ENCODE measurements around the gene FCRL3.

FCRL3 gene

DNA sequence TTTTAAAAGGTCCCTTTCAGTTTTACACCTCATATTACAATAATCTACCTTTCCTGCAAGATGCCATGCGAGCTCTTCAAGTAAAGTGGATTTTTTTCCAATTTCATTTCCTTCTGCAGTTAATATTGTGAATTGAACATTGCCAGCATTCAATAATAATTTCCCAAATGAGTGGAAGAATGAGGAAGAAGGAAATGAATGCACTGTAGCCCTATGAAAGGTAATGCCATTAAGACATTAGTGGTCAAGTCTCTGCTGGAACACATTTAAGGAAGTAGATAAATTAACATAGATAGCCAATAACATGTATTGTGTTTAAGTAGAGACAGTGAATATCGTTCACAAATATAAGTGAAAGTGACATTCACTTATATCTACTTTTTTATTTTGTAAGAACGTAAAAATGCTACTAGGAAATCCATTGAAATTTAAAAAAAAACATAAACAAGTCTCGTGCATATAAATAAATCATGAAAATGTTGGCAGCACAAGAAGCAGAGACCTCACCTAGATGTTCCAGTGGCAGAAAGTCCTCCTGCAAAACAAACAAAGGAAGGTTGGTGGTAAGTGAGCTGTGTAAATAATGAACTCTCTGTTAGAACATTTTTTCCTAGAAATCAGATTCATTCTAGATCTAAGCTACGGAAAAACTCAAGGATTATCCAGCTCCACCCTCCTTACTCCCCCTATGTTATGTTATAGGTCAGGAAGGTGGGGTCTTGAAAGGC lies 17.7 kb downstream of the FCRL3 start:
- no peak for DNase-seq

DNA sequence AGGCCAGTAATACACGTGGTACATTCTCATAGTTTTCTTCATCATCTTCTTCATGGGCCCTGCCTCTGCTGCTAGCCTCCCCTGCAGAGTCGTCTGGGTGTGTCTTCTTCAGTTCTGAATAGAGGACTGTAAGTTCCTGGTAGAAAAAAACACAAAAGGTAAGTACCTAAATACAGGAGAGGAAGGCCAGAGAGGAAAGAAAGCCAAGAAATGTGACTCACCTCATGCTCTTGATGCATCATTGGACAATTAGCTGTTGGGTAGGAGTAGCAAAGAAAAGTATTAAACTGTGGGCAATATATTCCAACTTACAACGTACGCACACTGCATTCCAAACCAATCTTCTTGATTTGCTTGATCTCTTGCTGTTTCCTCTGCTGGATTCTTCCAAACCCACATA lies 21.8 kb downstream of the FCRL3 start:
- DNase-seq, result no peak

DNA sequence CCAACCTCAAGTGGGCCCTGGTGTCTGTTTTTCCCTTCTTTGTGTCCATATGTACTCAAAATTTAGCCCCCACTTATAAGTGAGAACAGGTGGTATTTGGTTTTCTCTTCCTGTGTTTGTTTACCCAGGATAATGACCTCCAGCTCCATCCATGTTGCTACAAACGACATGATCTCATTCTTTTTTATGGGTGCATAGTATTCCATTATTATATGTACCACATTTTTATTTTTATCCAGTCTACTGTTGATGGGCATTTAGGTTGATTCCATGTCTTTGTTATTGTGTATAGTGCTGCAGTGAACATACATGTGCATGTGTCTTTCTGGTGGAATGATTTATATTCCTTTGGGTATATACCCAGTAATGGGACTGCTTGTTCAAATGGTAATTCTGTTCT lies 27.6 kb downstream of the FCRL3 start:
- DNase-seq, result no peak

DNA sequence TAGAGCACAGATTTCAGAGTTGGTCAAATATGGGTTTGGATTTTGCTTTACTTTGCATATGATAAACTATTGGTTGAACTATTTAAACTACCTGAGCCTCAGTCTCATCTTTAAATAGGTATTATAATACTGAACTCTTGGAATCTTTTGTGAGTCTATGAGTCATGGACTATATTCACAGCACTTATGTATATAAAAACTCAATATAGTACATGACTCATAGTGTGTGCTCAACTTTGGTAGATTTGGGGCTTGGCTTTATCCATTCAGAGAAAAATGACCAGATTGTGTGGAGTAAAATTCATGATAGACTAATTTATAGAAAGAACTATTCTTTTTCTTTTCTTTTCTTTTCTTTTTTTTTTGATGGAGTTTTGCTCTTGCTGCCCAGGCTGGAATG lies 28.7 kb downstream of the FCRL3 start:
- DNase-seq, result no peak

DNA sequence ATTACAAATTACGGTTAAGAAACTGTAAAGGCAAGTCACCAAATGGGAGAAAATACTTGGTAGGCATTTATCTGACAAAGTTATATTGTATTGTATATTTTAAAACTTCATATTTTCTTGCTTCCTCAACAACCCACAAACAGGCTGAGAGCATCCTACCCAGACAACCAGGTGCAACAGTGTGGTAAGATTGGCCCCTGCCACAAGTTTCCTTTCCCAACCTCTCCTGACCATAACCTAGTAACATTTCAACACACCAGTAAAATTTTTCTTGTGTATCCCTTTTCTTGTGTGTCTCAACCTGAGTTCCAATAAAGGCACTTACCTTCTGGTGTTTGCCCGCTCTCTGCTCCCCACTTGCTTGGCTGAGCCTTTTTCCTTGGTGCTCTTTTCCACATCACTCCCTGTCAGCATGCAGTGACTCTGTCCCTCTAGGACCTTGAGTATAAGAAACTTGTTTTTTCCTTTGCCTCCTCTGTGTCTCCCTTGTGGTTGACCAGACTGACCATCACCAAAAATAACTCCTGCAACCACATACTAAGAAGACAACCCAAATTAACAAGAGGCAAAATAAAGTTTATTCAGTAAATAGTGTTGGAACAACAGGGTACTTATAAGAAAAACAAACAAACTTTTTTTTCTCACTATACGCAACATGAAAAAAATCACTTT lies 40.9 kb downstream of the FCRL3 start:
- DNase-seq, result no peak

DNA sequence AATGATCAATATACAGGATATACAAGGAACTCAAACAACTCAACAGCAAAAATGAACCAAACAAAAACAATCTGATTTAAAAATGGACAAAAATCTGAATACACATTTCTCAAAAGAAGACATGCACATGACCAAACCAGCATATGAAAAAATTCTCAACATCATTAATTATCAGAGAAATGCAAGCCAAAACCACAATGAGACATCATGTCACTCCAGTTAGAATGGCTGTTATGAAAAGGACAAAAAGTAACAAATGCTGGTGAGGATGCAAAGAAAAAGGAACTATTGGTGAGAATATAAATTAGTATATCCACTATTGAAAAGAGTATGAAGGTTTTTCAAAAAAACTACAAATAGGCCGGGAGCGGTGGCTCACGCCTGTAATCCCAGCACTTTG lies 42.0 kb downstream of the FCRL3 start:
- DNase-seq, result no peak

DNA sequence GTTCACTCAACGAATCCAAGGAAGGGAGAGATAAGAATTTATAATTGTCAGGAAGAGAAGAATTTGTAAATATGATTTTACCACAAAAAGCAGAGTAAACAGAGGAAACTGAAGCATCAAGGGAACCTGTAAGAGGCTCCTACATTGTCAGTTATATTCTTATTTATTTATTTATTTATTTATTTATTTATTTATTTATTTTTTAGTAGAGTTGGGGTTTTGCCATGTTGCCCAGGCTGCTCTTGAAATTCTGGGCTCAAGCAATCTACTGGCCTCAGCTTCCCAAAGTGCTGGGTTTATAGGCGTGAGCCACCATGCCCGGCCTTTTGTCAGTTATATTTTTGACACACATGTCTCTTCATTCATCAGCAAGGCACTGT lies 47.1 kb downstream of the FCRL3 start:
- no peak for DNase-seq

DNA sequence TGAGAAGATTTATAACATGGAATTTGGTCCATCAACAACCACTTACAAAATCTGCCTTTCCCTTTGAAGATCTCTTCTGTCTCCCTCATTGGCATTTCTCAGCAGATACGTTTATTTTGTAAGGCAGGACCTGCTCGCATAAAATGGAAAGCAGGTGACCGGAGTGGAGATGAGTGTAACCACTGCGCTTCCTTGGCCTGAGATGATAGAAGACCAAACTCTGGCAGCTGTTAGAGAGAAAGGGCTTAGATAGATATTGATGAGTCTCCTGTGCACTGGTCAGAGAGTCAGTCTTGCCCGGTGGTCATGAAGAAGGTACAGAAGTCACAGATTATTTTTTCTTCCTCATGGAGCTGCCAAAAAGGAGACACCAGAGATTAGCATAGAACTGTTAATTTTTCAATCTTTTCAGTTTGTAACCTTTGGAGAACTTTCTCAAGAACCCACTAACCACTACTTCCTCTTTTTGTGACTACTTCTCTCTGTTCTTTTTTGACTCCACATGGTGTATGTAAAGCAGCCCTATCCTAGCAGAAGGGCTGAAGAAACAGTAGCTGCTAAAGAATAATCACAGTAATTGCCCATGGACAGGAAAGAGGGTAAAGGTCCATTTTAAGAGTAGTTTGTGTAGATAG lies 47.6 kb downstream of the FCRL3 start:
- DNase-seq, result no peak

DNA sequence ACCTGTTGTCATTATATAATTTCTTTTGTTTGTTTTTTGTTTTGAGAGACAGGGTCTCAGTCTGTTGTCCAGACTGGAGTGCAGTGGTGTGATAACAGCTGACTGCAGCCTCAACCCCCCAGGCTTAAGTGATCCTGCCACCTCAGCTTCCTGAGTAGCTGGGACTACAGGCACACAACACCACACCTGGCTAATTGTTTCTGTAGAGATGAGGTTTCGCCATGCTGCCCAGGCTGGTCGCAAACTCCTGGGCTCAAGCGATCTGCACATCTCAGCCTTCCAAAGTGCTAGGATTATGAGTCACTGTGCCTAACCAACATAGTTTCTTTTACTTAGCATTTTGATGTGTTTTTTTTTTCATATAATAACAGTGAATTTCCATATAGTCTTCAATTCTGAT lies 52.3 kb downstream of the FCRL3 start:
- no peak for DNase-seq

DNA sequence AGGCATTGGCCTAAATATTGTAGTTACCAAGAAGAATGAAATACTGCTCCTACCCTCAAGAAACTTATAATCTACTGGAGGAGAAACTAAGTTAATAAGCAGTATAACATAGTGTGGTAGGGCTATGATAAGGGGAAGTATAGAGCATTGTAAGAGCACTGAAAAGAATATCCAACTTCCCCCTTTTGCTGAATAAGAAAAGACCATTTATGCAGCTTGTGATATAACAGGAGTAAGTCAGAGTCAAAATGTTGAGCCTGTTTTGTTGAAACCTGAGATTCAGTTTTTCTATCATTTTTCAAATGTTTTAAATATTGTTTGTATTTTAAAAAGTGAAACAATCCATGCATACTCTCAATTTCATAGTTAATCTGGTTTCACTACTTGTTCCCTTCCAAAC lies 54.4 kb downstream of the FCRL3 start:
- no peak for DNase-seq

DNA sequence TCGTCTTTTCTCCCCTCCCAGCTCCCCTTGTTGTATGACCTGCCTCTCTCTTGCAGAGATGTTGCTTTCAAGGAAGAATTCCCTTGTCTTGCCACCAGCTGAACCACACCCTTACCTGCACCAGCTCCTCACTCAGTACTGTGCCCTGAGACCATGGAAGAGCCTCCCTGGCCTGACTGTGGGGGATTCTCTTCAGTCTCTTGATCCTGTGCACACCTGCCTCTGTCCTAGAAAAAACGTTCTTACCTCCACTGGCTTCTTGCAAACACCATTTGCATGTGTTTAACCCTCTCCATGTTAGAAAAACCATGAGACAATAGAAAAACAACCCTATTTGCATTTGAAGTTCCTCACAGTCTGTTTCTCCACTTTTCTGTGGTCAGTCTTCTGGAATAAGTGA lies 59.4 kb downstream of the FCRL3 start:
- DNase-seq, result no peak

DNA sequence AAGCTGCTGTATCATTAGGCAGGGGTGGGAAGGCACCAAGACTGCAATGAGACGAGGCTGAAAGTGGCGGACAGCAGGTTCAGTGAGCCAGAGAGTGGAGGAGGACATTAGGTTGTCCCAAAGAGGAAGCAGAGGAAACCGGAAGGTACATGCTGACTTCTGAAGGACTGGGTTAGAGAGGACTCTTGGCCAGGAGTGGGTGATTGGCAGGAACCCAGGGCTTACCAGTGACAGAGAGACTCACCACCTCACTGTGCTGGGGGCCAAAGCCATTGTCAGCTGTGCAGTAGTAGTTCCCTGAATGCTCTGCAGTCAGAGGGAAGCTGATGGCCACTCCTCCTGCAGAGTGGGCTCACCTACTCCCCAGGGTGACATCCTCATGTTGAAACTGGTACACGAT lies 60.8 kb downstream of the FCRL3 start:
- no peak for DNase-seq

DNA sequence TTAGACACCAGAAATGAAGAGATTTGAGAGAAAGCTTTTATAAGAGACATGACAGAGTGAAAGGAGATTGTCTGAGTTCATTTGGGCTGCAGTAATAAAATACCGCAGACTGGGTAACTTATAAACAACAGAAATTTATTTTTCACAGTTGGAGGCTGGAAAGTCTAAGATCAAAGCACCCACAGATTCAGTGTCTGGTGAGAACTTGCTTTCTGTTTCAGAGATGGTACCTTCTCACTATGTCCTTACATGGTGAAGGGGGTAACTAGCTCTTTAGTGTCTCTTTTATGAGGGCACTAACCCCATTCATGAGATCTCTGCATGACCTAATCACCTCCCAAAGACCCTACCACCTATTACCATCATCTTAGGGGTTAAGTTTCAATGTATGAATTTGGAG lies 71.8 kb downstream of the FCRL3 start:
- DNase-seq, result no peak
